PC-9 (cell line): ENCODE measurements around the gene RAB4A. TPM values are rescaled to one million over a fixed set of nuclear protein-coding genes. Genes with fewer than 3 reads are reported as not detected.

Source experiments
- BruUV-seq: library from RNA; stranded (reverse); fragments of 400-500 nt; replicated peaks from 2 replicates; lab custom pipeline; 2021; lab: Mats Ljungman, UMichigan
- CTCF ChIA-PET: fragments of 300-600 bp; sonication (Branson Sonifier 250); formaldehyde crosslinking; loops from one replicate; lab custom pipeline; 2022; ENCODE audit warnings: antibody characterized with exemption; lab: Charles Lee
- POLR2A ChIA-PET: fragments of 300-600 bp; sonication (Branson Sonifier 250); formaldehyde crosslinking; loops from one replicate; lab custom pipeline; 2022; ENCODE audit warnings: antibody characterized with exemption; ENCODE audit not compliant: unreplicated experiment; lab: Charles Lee
- DNase-seq, 2 experiments: peaks; one replicate each; pipeline versions ENCODE4 v3.0.0 to v3.0.0-alpha.2; 2015 to 2022; ENCODE audit warnings: mixed read lengths in 1 of 2
- H2AFZ ChIP-seq: fragments of 200-600 bp; sonication (generic); 2 replicates; pipeline ENCODE4 v1.8.1; 2017; ENCODE audit warnings: antibody characterized with exemption
- H3F3A ChIP-seq: fragments of 200-600 bp; sonication (generic); 2 replicates; pipeline ENCODE4 v1.8.1; 2017; ENCODE audit warnings: antibody characterized with exemption, mild to moderate bottlenecking, low read depth; ENCODE audit not compliant: insufficient read depth
- H3K27ac ChIP-seq: fragments of 200-600 bp; sonication (generic); 2 replicates; pipeline ENCODE4 v1.6.1; 2016; ENCODE audit warnings: mixed run types
- H3K27me3 ChIP-seq: fragments of 200-600 bp; sonication (generic); 2 replicates; pipeline ENCODE4 v1.6.1; 2016; ENCODE audit warnings: low read depth, mixed run types; ENCODE audit not compliant: insufficient read depth
- H3K36me3 ChIP-seq: fragments of 200-600 bp; sonication (generic); 2 replicates; pipeline ENCODE4 v1.6.1; 2016; ENCODE audit warnings: low read depth, mixed run types
- H3K4me1 ChIP-seq: fragments of 200-600 bp; sonication (generic); replicated peaks from 2 replicates; pipeline ENCODE4 v1.6.1; 2016; ENCODE audit warnings: mixed run types; ENCODE audit not compliant: insufficient read depth
- H3K4me2 ChIP-seq: fragments of 200-600 bp; sonication (generic); 2 replicates; pipeline ENCODE4 v1.6.1; 2017; ENCODE audit warnings: mixed run types
- H3K4me3 ChIP-seq: fragments of 200-600 bp; sonication (generic); 2 replicates; pipeline ENCODE4 v1.6.1; 2016; ENCODE audit warnings: mixed run types
- H3K79me2 ChIP-seq: fragments of 200-600 bp; sonication (generic); 2 replicates; pipeline ENCODE4 v1.6.1; 2017; ENCODE audit warnings: low read depth, mixed run types
- H3K9me2 ChIP-seq: fragments of 200-600 bp; sonication (generic); 2 replicates; pipeline ENCODE4 v1.8.1; 2017; ENCODE audit warnings: mild to moderate bottlenecking; ENCODE audit not compliant: insufficient read depth
- H3K9me3 ChIP-seq: fragments of 200-600 bp; sonication (generic); 2 replicates; pipeline ENCODE4 v1.8.1; 2016; ENCODE audit warnings: low read depth; ENCODE audit not compliant: insufficient read depth
- H4K20me1 ChIP-seq: fragments of 200-600 bp; sonication (generic); 2 replicates; pipeline ENCODE4 v1.8.1; 2017; ENCODE audit not compliant: insufficient read depth
- CTCF ChIP-seq: fragments of 200-600 bp; sonication (generic); conservative IDR thresholded peaks from 2 replicates; pipeline ENCODE4 v1.6.1; 2017; ENCODE audit warnings: mixed run types, antibody characterized with exemption, mild to moderate bottlenecking, moderate library complexity
- EZH2 ChIP-seq: fragments of 200-600 bp; sonication (generic); IDR thresholded peaks from 2 replicates; pipeline ENCODE4 v1.8.0; 2017; ENCODE audit warnings: antibody characterized with exemption, low read depth
- intact Hi-C: fragments of 100-400 bp; cut with micrococcal nuclease; formaldehyde crosslinking; loops from one replicate; pipeline ENCODE4 v1.10.0; 2022; ENCODE audit not compliant: unreplicated experiment
- total RNA-seq: library from RNA; stranded (reverse); gene quantifications from 2 replicates; pipeline ENCODE4 v1.2.3, GENCODE V29; 2021

RAB4A gene
- total RNA-seq, 1 experiment from 2014 or later = 29.0 TPM

GRCh38 chr1:229262239-229262638 lies 8.7 kb upstream of the RAB4A start:
- CTCF ChIA-PET = no interaction called here
- Histone ChIP-seq H2AFZ (no peak overlapping the region), H3K36me3 (no peaks in the 10 kb centered on the region), H3K4me2 (no peak overlapping the region), H3K27me3 (no peaks in the 10 kb centered on the region), H3K27ac (no peak overlapping the region), H3F3A (no peaks in the 10 kb centered on the region), H3K4me3 (no peak overlapping the region), H3K79me2 (no peaks in the 10 kb centered on the region), H3K4me1 (no peaks in the 10 kb centered on the region), H4K20me1 (no peaks in the 10 kb centered on the region), H3K9me3 (no peaks in the 10 kb centered on the region), H3K9me2 (no peaks in the 10 kb centered on the region)
- POLR2A ChIA-PET = interaction anchor here (0.6 kb wide), 2 partner anchors 33 to 80 kb away, joined by 3 to 4 read pairs; partner anchors contain the start of gene CCSAP
- no peak for DNase-seq
- BruUV-seq = no TSS peak
- TF ChIP-seq EZH2 (no peak), CTCF (no peak)
- intact Hi-C loops = no loop called here

- Histone ChIP-seq H3K9me2 (no peaks in the 10 kb centered on the region), H4K20me1 (no peaks in the 10 kb centered on the region), H3F3A (0 out of 2 replicates have a peak, but pooled peaks cover 2% of the 10 kb centered on the region), H3K4me2 (no peak overlapping the region), H3K4me1 (no peaks in the 10 kb centered on the region), H3K79me2 (no peaks in the 10 kb centered on the region), H3K4me3 (no peak overlapping the region), H3K36me3 (no peaks in the 10 kb centered on the region), H3K27me3 (no peaks in the 10 kb centered on the region), H2AFZ (no peak overlapping the region), H3K9me3 (no peaks in the 10 kb centered on the region), H3K27ac (no peak overlapping the region)
- intact Hi-C loops = no loop called here
- ChIA-PET CTCF (no interaction called here), POLR2A (no interaction called here)
- TF ChIP-seq EZH2 (no peak), CTCF (no peak)
- DNase-seq = no peak
- BruUV-seq = no TSS peak
Measured at GRCh38 chr1:229263254-229263653, 7.7 kb upstream of the RAB4A start.

GRCh38 chr1:229264068-229264467 lies 6.8 kb upstream of the RAB4A start:
- no peak overlapping the region for H3K27ac ChIP-seq
- intact Hi-C loops = no loop called here

More at GRCh38 chr1:229264068-229264467, 6.8 kb upstream of the RAB4A start:
- H3K9me3 ChIP-seq = no peaks in the 10 kb centered on the region
- no TSS peak for BruUV-seq
- no peak overlapping the region for H3K4me3 ChIP-seq
- no peak overlapping the region for H2AFZ ChIP-seq
- H3K9me2 ChIP-seq = no peaks in the 10 kb centered on the region
- no peak for DNase-seq
- 0 out of 2 replicates have a peak, but pooled peaks cover 5% of the 10 kb centered on the region for H3K4me1 ChIP-seq
- no peak for TF ChIP-seq CTCF
- TF ChIP-seq EZH2 = no peak
- POLR2A ChIA-PET = no interaction called here
- 0 out of 2 replicates have a peak, but pooled peaks cover 9% of the 10 kb centered on the region for H3F3A ChIP-seq
- H4K20me1 ChIP-seq = no peaks in the 10 kb centered on the region
- no peak overlapping the region for H3K4me2 ChIP-seq
- H3K27me3 ChIP-seq = no peaks in the 10 kb centered on the region
- CTCF ChIA-PET = no interaction called here
- no peaks in the 10 kb centered on the region for H3K79me2 ChIP-seq
- no peaks in the 10 kb centered on the region for H3K36me3 ChIP-seq
